ENCODE results near the gene ENTPD8. TPM values are rescaled to one million over a fixed set of nuclear protein-coding genes. Genes with fewer than 3 reads are reported as not detected.

ENTPD8 gene
- total and polyA plus RNA-seq, 2 of the 13 experiments (the other 11 are each of a cell fraction or from before 2014, with no cell fraction given): 0.26 to 0.44 TPM

- TF ChIP-seq ZNF546 (CRISPR knock-in tag; conservative IDR thresholded peaks at IDR 0.05) (peak; percentile 90; the same call in 1 of the 2 replicates), PHF20 (CRISPR knock-in tag; IDR thresholded peaks at IDR 0.05) (0 out of 2 replicates have a peak, but pooled peaks have one; percentile 37), SALL1 (CRISPR knock-in tag; IDR thresholded peaks at IDR 0.05) (peak; percentile 96), MXD3 (CRISPR knock-in tag; IDR thresholded peaks at IDR 0.05) (peak; percentile 96), FOXK1 (CRISPR knock-in tag; IDR thresholded peaks at IDR 0.05; ENCODE audit: borderline replicate concordance, low read depth) (peak; percentile 87), ZNF501 (CRISPR knock-in tag; IDR thresholded peaks at IDR 0.05) (peak; percentile 86), TFE3 (CRISPR knock-in tag; IDR thresholded peaks at IDR 0.05) (peak; percentile 92), SMAD1 (CRISPR knock-in tag; IDR thresholded peaks at IDR 0.05; ENCODE audit: borderline replicate concordance, low read depth) (0 out of 2 replicates have a peak, but pooled peaks have one; percentile 74), HNF4G (IDR thresholded peaks at IDR 0.05; ENCODE audit: borderline replicate concordance, low read depth, low read length) (peak; percentile 76), HNF4G (CRISPR knock-in tag; IDR thresholded peaks at IDR 0.05; ENCODE audit: borderline replicate concordance, low read depth) (peak; percentile 72; the same call in 1 of the 2 replicates), ZBTB25 (CRISPR knock-in tag; IDR thresholded peaks at IDR 0.05) (peak; percentile 84), ZNF24 (IDR thresholded peaks at IDR 0.05) (no peak), ZNF143 (CRISPR knock-in tag; IDR thresholded peaks at IDR 0.05) (peak; percentile 4; the same call in 1 of the 2 replicates), CERS6 (CRISPR knock-in tag; IDR thresholded peaks at IDR 0.05) (0 out of 2 replicates have a peak, but pooled peaks have one; percentile 14), GTF2F1 (IDR thresholded peaks at IDR 0.05; ENCODE audit: low read length) (no peak), NFYB (CRISPR knock-in tag; IDR thresholded peaks at IDR 0.05) (no peak), RNF2 (conservative IDR thresholded peaks at IDR 0.05; ENCODE audit: low read depth) (peak; percentile 77; the same call in 1 of the 2 replicates), CEBPG (CRISPR knock-in tag; IDR thresholded peaks at IDR 0.05) (peak; percentile 36), MYC (CRISPR knock-in tag; IDR thresholded peaks at IDR 0.05; ENCODE audit: borderline replicate concordance) (peak; percentile 99), ZNF225 (CRISPR knock-in tag; IDR thresholded peaks at IDR 0.05) (peak; percentile 90; the same call in 1 of the 2 replicates), ZNF558 (CRISPR knock-in tag; IDR thresholded peaks at IDR 0.05; ENCODE audit: borderline replicate concordance) (peak; percentile 96; the same call in 1 of the 2 replicates), NKX3-1 (CRISPR knock-in tag; IDR thresholded peaks at IDR 0.05) (peak; percentile 67; the same call in 1 of the 2 replicates), SMYD3 (CRISPR knock-in tag; IDR thresholded peaks at IDR 0.05) (no peak; the same call in 1 of the 2 replicates), NBN (conservative IDR thresholded peaks at IDR 0.05) (no peak)
These were observed 13.6 kb upstream of the ENTPD8 start (continued) for GRCh38 chr9:137454597-137455358.
